HepG2 (cell line): ENCODE data around the gene PCBD2. TPM values are rescaled to one million over a fixed set of nuclear protein-coding genes. Genes with fewer than 3 reads are reported as not detected.

ENCODE experiments used
- ARID3A ChIP-seq: IDR thresholded peaks from 2 replicates; pipeline ENCODE4 v1.6.1; 2012; ENCODE audit warnings: low read depth, low read length, improper control_type of control experiment
- BCL6 ChIP-seq: IDR thresholded peaks from 2 replicates; pipeline ENCODE4 v1.6.1; 2016; ENCODE audit warnings: missing genetic modification reagents, missing compliant biosample characterization
- FOSL2 ChIP-seq: sonication (generic); formaldehyde crosslinking; IDR thresholded peaks from 2 replicates; pipeline ENCODE4 v1.4.0; 2020; ENCODE audit warnings: missing genetic modification reagents
- GTF3A ChIP-seq: sonication (generic); formaldehyde crosslinking; conservative IDR thresholded peaks from 2 replicates; pipeline ENCODE4 v1.4.0; 2020; ENCODE audit warnings: mild to moderate bottlenecking, missing genetic modification reagents
- KLF6 ChIP-seq: IDR thresholded peaks from 2 replicates; pipeline ENCODE4 v1.8.0; 2016; ENCODE audit warnings: missing biosample characterization, missing genetic modification reagents
- NBN ChIP-seq: fragments of 450-650 bp; conservative IDR thresholded peaks from 2 replicates; pipeline ENCODE4 v1.6.1; 2017
- NFE2L2 ChIP-seq: fragments of 150-350 bp; IDR thresholded peaks from 2 replicates; pipeline ENCODE4 v1.6.1; 2014; ENCODE audit warnings: low read length
- PRPF4 ChIP-seq: fragments of 200-400 bp; formaldehyde crosslinking; IDR thresholded peaks from 2 replicates; pipeline ENCODE4 v1.6.1; 2016; ENCODE audit warnings: low read length, low read depth; ENCODE audit not compliant: poor library complexity, severe bottlenecking
- RAD21 ChIP-seq: fragments of 450-650 bp; formaldehyde crosslinking; IDR thresholded peaks from 2 replicates; pipeline ENCODE4 v1.5.0; 2020; ENCODE audit warnings: mild to moderate bottlenecking
- SKI ChIP-seq: fragments of 450-650 bp; IDR thresholded peaks from one replicate; pipeline ENCODE4 v1.6.1; 2018; ENCODE audit warnings: mild to moderate bottlenecking; ENCODE audit not compliant: partially characterized antibody
- SYNCRIP ChIP-seq: fragments of 200-400 bp; formaldehyde crosslinking; IDR thresholded peaks from 2 replicates; pipeline ENCODE4 v1.6.1; 2018; ENCODE audit warnings: mild to moderate bottlenecking, low read depth, low read length; ENCODE audit not compliant: insufficient read depth
- ZFP36L2 ChIP-seq: sonication (generic); formaldehyde crosslinking; IDR thresholded peaks from 2 replicates; pipeline ENCODE4 v1.4.0; 2020; ENCODE audit warnings: missing genetic modification reagents
- ZFP62 ChIP-seq: sonication (generic); formaldehyde crosslinking; IDR thresholded peaks from 2 replicates; pipeline ENCODE4 v1.4.0; 2020; ENCODE audit warnings: missing genetic modification reagents
- ZKSCAN8 ChIP-seq: IDR thresholded peaks from 2 replicates; pipeline ENCODE4 v1.6.1; 2016; ENCODE audit warnings: borderline replicate concordance, missing genetic modification reagents, missing compliant biosample characterization
- ZMYM2 ChIP-seq: sonication (generic); formaldehyde crosslinking; IDR thresholded peaks from 2 replicates; pipeline ENCODE4 v1.8.0; 2022; ENCODE audit warnings: mild to moderate bottlenecking, missing genetic modification reagents
- ZNF138 ChIP-seq: sonication (generic); formaldehyde crosslinking; IDR thresholded peaks from 2 replicates; pipeline ENCODE4 v1.5.0; 2020; ENCODE audit warnings: mild to moderate bottlenecking, low read depth, missing genetic modification reagents
- ZNF367 ChIP-seq: sonication (generic); formaldehyde crosslinking; IDR thresholded peaks from 2 replicates; pipeline ENCODE4 v1.4.0; 2020; ENCODE audit warnings: missing genetic modification reagents, borderline replicate concordance
- ZNF816 ChIP-seq: sonication (generic); formaldehyde crosslinking; IDR thresholded peaks from 2 replicates; pipeline ENCODE4 v1.8.0; 2022; ENCODE audit warnings: missing genetic modification reagents, mild to moderate bottlenecking, borderline replicate concordance
- polyA plus RNA-seq, 8 experiments: library from polyadenylated mRNA; depleted of rRNA in 3 of 8; stranded (reverse) in 7 of 8; unstranded in 1 of 8; fragments of >200 nt; fragmentation: Illumina TruSeq in 4 of 8; extraction: Trizol in 4 of 8; gene quantifications; 2 replicates each; pipeline versions ENCODE4 v1.2.1 to v1.2.3, GENCODE V29; 2011 to 2016; ENCODE audit warnings: low read depth in 4 of 8, missing spikeins in 1 of 8, mixed read lengths in 1 of 8; ENCODE audit not compliant: insufficient read depth in 1 of 8
- total RNA-seq, 5 experiments: library from RNA; depleted of rRNA; stranded (reverse); fragments of >200 nt; fragmentation: Illumina TruSeq; extraction: Trizol; gene quantifications; 2 replicates each; pipeline ENCODE4 v1.2.3, GENCODE V29; 2016; ENCODE audit warnings: low read depth in 1 of 5
- TF ChIP-seq, protein P1 (sequence below): sonication (generic); formaldehyde crosslinking; IDR thresholded peaks from 2 replicates; pipeline ENCODE4 v1.8.1; 2023; ENCODE audit warnings: mild to moderate bottlenecking, moderate library complexity, missing genetic modification reagents
- TF ChIP-seq, protein P2 (sequence below): sonication (generic); formaldehyde crosslinking; IDR thresholded peaks from 2 replicates; pipeline ENCODE4 v1.4.0; 2020; ENCODE audit warnings: mild to moderate bottlenecking, missing genetic modification reagents, borderline replicate concordance
- TF ChIP-seq, protein P3 (sequence below): sonication (generic); formaldehyde crosslinking; IDR thresholded peaks from 2 replicates; pipeline ENCODE4 v1.5.1; 2020; ENCODE audit warnings: missing genetic modification reagents, mild to moderate bottlenecking, borderline replicate concordance

PCBD2 gene
- total and polyA plus RNA-seq, 2 of the 13 experiments (the other 11 are each of a cell fraction or from before 2014, with no cell fraction given), result 5.5 to 12.0 TPM

- TF ChIP-seq GTF3A (CRISPR knock-in tag) (no peak), ZNF138 (CRISPR knock-in tag) (no peak), SYNCRIP (no peak), ZMYM2 (CRISPR knock-in tag) (no peak), SKI (peak; percentile 34), FOSL2 (CRISPR knock-in tag) (peak; percentile 70), ZFP62 (CRISPR knock-in tag) (no peak), ZNF367 (CRISPR knock-in tag) (no peak), ZKSCAN8 (CRISPR knock-in tag) (no peak), ZFP36L2 (CRISPR knock-in tag) (no peak), ARID3A (0 out of 2 replicates have a peak, but pooled peaks have one; percentile 9), NFE2L2 (no peak), PRPF4 (no peak), KLF6 (CRISPR knock-in tag) (no peak), BCL6 (peak; percentile 68), RAD21 (CRISPR knock-in tag) (no peak), ZNF816 (CRISPR knock-in tag) (no peak), NBN (no peak)
- TF ChIP-seq, protein P1, sequence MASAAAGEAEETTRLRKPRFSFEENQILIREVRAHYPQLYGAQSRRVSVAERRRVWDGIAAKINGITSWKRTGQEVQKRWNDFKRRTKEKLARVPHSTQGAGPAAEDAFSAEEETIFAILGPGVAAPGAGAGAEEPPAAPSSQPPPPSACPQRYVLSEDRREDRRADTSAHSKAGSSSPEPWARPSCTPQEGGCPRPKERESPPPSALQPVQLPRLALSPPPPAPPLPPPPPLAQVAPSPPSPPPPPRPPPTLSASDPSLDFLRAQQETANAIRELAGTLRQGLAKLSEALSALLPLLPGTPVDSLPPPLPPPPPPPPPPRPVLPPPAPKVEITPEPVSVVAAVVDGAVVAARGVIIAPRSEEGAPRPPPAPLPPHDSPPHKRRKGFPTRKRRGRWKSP (CRISPR knock-in tag), result no peak
- TF ChIP-seq, protein P2, sequence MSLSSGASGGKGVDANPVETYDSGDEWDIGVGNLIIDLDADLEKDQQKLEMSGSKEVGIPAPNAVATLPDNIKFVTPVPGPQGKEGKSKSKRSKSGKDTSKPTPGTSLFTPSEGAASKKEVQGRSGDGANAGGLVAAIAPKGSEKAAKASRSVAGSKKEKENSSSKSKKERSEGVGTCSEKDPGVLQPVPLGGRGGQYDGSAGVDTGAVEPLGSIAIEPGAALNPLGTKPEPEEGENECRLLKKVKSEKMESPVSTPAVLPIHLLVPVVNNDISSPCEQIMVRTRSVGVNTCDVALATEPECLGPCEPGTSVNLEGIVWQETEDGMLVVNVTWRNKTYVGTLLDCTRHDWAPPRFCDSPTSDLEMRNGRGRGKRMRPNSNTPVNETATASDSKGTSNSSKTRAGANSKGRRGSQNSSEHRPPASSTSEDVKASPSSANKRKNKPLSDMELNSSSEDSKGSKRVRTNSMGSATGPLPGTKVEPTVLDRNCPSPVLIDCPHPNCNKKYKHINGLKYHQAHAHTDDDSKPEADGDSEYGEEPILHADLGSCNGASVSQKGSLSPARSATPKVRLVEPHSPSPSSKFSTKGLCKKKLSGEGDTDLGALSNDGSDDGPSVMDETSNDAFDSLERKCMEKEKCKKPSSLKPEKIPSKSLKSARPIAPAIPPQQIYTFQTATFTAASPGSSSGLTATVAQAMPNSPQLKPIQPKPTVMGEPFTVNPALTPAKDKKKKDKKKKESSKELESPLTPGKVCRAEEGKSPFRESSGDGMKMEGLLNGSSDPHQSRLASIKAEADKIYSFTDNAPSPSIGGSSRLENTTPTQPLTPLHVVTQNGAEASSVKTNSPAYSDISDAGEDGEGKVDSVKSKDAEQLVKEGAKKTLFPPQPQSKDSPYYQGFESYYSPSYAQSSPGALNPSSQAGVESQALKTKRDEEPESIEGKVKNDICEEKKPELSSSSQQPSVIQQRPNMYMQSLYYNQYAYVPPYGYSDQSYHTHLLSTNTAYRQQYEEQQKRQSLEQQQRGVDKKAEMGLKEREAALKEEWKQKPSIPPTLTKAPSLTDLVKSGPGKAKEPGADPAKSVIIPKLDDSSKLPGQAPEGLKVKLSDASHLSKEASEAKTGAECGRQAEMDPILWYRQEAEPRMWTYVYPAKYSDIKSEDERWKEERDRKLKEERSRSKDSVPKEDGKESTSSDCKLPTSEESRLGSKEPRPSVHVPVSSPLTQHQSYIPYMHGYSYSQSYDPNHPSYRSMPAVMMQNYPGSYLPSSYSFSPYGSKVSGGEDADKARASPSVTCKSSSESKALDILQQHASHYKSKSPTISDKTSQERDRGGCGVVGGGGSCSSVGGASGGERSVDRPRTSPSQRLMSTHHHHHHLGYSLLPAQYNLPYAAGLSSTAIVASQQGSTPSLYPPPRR, result peak; percentile 87
- TF ChIP-seq, protein P3, sequence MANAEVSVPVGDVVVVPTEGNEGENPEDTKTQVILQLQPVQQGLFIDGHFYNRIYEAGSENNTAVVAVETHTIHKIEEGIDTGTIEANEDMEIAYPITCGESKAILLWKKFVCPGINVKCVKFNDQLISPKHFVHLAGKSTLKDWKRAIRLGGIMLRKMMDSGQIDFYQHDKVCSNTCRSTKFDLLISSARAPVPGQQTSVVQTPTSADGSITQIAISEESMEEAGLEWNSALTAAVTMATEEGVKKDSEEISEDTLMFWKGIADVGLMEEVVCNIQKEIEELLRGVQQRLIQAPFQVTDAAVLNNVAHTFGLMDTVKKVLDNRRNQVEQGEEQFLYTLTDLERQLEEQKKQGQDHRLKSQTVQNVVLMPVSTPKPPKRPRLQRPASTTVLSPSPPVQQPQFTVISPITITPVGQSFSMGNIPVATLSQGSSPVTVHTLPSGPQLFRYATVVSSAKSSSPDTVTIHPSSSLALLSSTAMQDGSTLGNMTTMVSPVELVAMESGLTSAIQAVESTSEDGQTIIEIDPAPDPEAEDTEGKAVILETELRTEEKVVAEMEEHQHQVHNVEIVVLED (CRISPR knock-in tag), result no peak
Measured at GRCh38 chr5:134964359-134965270, 59.7 kb downstream of the PCBD2 start (continued).
